Measurements from ENCODE around the gene ORC4. TPM values are rescaled to one million over a fixed set of nuclear protein-coding genes. Genes with fewer than 3 reads are reported as not detected.

Gene ORC4
- 10 to 100 TPM; 35.4 to 38.5 TPM for total RNA-seq

- Mint-ChIP-seq H3K4me1 (peaks cover 42% of the 10 kb centered on the region), H3K27me3 (no peaks in the 10 kb centered on the region), H3K9me3 (no peaks in the 10 kb centered on the region), H3K27ac (peak within 1 kb of the TSS; percentile 98), H3K36me3 (ENCODE audit: low read depth) (peaks cover 14% of the 10 kb centered on the region), H3K4me3 (peak within 1 kb of the TSS; percentile 96)
- DNase-seq: peak; percentile 99
- CTCF ChIA-PET: interaction anchor here (0.9 kb wide), 1 partner anchor 8 kb away, joined by 3 read pairs; no protein-coding TSS in a partner anchor
- POLR2A ChIA-PET: interaction anchor here (0.6 to 0.9 kb wide), 2 partner anchors 13 to 1342 kb away, joined by 3 read pairs; no protein-coding TSS in a partner anchor
These were observed at the start of gene ORC4 for GRCh38 chr2:148020111-148021058. Gene ORC4 (minus strand): TSS chr2:148020737. CDS start chr2:147975958, 44,779 bp downstream.

GRCh38 chr2:148067801-148068200, 47.3 kb upstream of the ORC4 start:
- Mint-ChIP-seq H3K27me3 (no peaks in the 10 kb centered on the region), H3K4me1 (no peaks in the 10 kb centered on the region), H3K36me3 (ENCODE audit: low read depth) (peaks cover 4% of the 10 kb centered on the region), H3K27ac (no peak overlapping the region), H3K4me3 (no peak overlapping the region), H3K9me3 (no peaks in the 10 kb centered on the region)
- DNase-seq: no peak
- POLR2A ChIA-PET: no interaction called here
- CTCF ChIA-PET: interaction anchor here (0.9 kb wide), 1 partner anchor 9 kb away, joined by 3 read pairs; no protein-coding TSS in a partner anchor

GRCh38 chr2:148065936-148066335, 45.4 kb upstream of the ORC4 start:
- H3K4me1 Mint-ChIP-seq: no peaks in the 10 kb centered on the region
- peaks cover 4% of the 10 kb centered on the region for H3K36me3 Mint-ChIP-seq (ENCODE audit: low read depth)
- no peaks in the 10 kb centered on the region for H3K9me3 Mint-ChIP-seq
- no peak overlapping the region for H3K27ac Mint-ChIP-seq
- ChIA-PET POLR2A (no interaction called here), CTCF (no interaction called here)
- no peak for DNase-seq
- no peaks in the 10 kb centered on the region for H3K27me3 Mint-ChIP-seq
- no peak overlapping the region for H3K4me3 Mint-ChIP-seq

GRCh38 chr2:148063633-148064032, 43.1 kb upstream of the ORC4 start:
- ChIA-PET POLR2A (no interaction called here), CTCF (no interaction called here)
- H3K36me3 Mint-ChIP-seq (ENCODE audit: low read depth): peaks cover 4% of the 10 kb centered on the region
- DNase-seq: no peak
- H3K27ac Mint-ChIP-seq: no peak overlapping the region
- no peaks in the 10 kb centered on the region for H3K4me1 Mint-ChIP-seq
- no peak overlapping the region for H3K4me3 Mint-ChIP-seq
- H3K9me3 Mint-ChIP-seq: no peaks in the 10 kb centered on the region
- no peaks in the 10 kb centered on the region for H3K27me3 Mint-ChIP-seq

GRCh38 chr2:148058641-148059040, 38.1 kb upstream of the ORC4 start:
- Mint-ChIP-seq H3K36me3 (ENCODE audit: low read depth) (peaks cover 3% of the 10 kb centered on the region), H3K27me3 (no peaks in the 10 kb centered on the region), H3K9me3 (no peaks in the 10 kb centered on the region), H3K4me3 (no peak overlapping the region), H3K27ac (no peak overlapping the region), H3K4me1 (no peaks in the 10 kb centered on the region)
- ChIA-PET CTCF (no interaction called here), POLR2A (no interaction called here)
- DNase-seq: no peak

GRCh38 chr2:148052687-148053086, 32.1 kb upstream of the ORC4 start:
- ChIA-PET CTCF (no interaction called here), POLR2A (no interaction called here)
- H3K27me3 Mint-ChIP-seq: no peaks in the 10 kb centered on the region
- peaks cover 7% of the 10 kb centered on the region for H3K36me3 Mint-ChIP-seq (ENCODE audit: low read depth)
- no peaks in the 10 kb centered on the region for H3K9me3 Mint-ChIP-seq
- peaks cover 20% of the 10 kb centered on the region for H3K4me1 Mint-ChIP-seq
- no peak overlapping the region for H3K27ac Mint-ChIP-seq
- DNase-seq: no peak
- no peak overlapping the region for H3K4me3 Mint-ChIP-seq

- H3K27me3 Mint-ChIP-seq: no peaks in the 10 kb centered on the region
- no peak for DNase-seq
- POLR2A ChIA-PET: no interaction called here
- CTCF ChIA-PET: no interaction called here
- H3K4me3 Mint-ChIP-seq: no peak overlapping the region
- H3K4me1 Mint-ChIP-seq: peaks cover 34% of the 10 kb centered on the region
- no peak overlapping the region for H3K27ac Mint-ChIP-seq
- H3K9me3 Mint-ChIP-seq: no peaks in the 10 kb centered on the region
- H3K36me3 Mint-ChIP-seq (ENCODE audit: low read depth): peaks cover 7% of the 10 kb centered on the region
These were observed 28.7 kb upstream of the ORC4 start for GRCh38 chr2:148049284-148049683.

- H3K27me3 Mint-ChIP-seq: no peaks in the 10 kb centered on the region
- POLR2A ChIA-PET: no interaction called here
- H3K9me3 Mint-ChIP-seq: no peaks in the 10 kb centered on the region
- H3K4me3 Mint-ChIP-seq: no peak overlapping the region
- no peak overlapping the region for H3K27ac Mint-ChIP-seq
- CTCF ChIA-PET: no interaction called here
- no peak for DNase-seq
- H3K36me3 Mint-ChIP-seq (ENCODE audit: low read depth): peaks cover 7% of the 10 kb centered on the region
- peaks cover 34% of the 10 kb centered on the region for H3K4me1 Mint-ChIP-seq
These were observed 28.1 kb upstream of the ORC4 start for GRCh38 chr2:148048475-148049221.

- CTCF ChIA-PET: no interaction called here
- peaks cover 4% of the 10 kb centered on the region for H3K36me3 Mint-ChIP-seq (ENCODE audit: low read depth)
- H3K27me3 Mint-ChIP-seq: no peaks in the 10 kb centered on the region
- no peak overlapping the region for H3K27ac Mint-ChIP-seq
- H3K4me3 Mint-ChIP-seq: no peak overlapping the region
- no peak for DNase-seq
- no peaks in the 10 kb centered on the region for H3K9me3 Mint-ChIP-seq
- POLR2A ChIA-PET: no interaction called here
- peaks cover 34% of the 10 kb centered on the region for H3K4me1 Mint-ChIP-seq
These were observed 26.3 kb upstream of the ORC4 start for GRCh38 chr2:148046802-148047201.

GRCh38 chr2:148044322-148044721, 23.8 kb upstream of the ORC4 start:
- Mint-ChIP-seq H3K9me3 (no peaks in the 10 kb centered on the region), H3K27ac (no peak overlapping the region), H3K4me1 (peaks cover 25% of the 10 kb centered on the region), H3K27me3 (no peaks in the 10 kb centered on the region), H3K36me3 (ENCODE audit: low read depth) (peaks cover 2% of the 10 kb centered on the region), H3K4me3 (no peak overlapping the region)
- DNase-seq: no peak
- CTCF ChIA-PET: no interaction called here
- POLR2A ChIA-PET: no interaction called here

GRCh38 chr2:148042219-148042618, 21.7 kb upstream of the ORC4 start:
- ChIA-PET POLR2A (no interaction called here), CTCF (interaction anchor here (0.7 to 0.8 kb wide), 2 partner anchors 13 to 181 kb away, joined by 3 to 5 read pairs; no protein-coding TSS in a partner anchor)
- Mint-ChIP-seq H3K27me3 (no peaks in the 10 kb centered on the region), H3K36me3 (ENCODE audit: low read depth) (no peaks in the 10 kb centered on the region), H3K27ac (no peak overlapping the region), H3K4me3 (no peak overlapping the region), H3K4me1 (peaks cover 10% of the 10 kb centered on the region), H3K9me3 (no peaks in the 10 kb centered on the region)
- no peak for DNase-seq

GRCh38 chr2:148039783-148040182, 19.2 kb upstream of the ORC4 start:
- DNase-seq: no peak
- Mint-ChIP-seq H3K4me1 (no peaks in the 10 kb centered on the region), H3K4me3 (no peak overlapping the region), H3K36me3 (ENCODE audit: low read depth) (no peaks in the 10 kb centered on the region), H3K27ac (no peak overlapping the region), H3K27me3 (no peaks in the 10 kb centered on the region), H3K9me3 (no peaks in the 10 kb centered on the region)
- ChIA-PET CTCF (interaction anchor here (0.9 kb wide), 1 partner anchor 18 kb away, joined by 3 read pairs; no protein-coding TSS in a partner anchor), POLR2A (no interaction called here)

- no peaks in the 10 kb centered on the region for H3K27me3 Mint-ChIP-seq
- H3K9me3 Mint-ChIP-seq: no peaks in the 10 kb centered on the region
- no peak overlapping the region for H3K4me3 Mint-ChIP-seq
- H3K27ac Mint-ChIP-seq: no peak overlapping the region
- ChIA-PET POLR2A (no interaction called here), CTCF (interaction anchor here (0.7 kb wide), 1 partner anchor 371 kb away, joined by 3 read pairs; no protein-coding TSS in a partner anchor)
- H3K4me1 Mint-ChIP-seq: peaks cover 3% of the 10 kb centered on the region
- no peaks in the 10 kb centered on the region for H3K36me3 Mint-ChIP-seq (ENCODE audit: low read depth)
- DNase-seq: no peak
These were observed 11.7 kb upstream of the ORC4 start for GRCh38 chr2:148032215-148032614.

All from activated CD4-positive, alpha-beta T cell treated with anti-CD3 and anti-CD28 coated beads, Interleukin-2, amount 10 ng/mL, durations not matched to agents 7 days and 5 days (primary cell).